GM21360 (cell line): ENCODE results near the gene CAV1.
A peak's percentile ranks its signal among the peaks of the same experiment; 100 is the strongest.

Experiments used
- ATAC-seq: cut with Tn5 transposase; IDR thresholded peaks from one replicate; pipeline ENCODE4 v1.9.1; 2021; ENCODE audit warnings: mild to moderate bottlenecking, moderate library complexity; ENCODE audit not compliant: unreplicated experiment

The CAV1 gene

GRCh38 chr7:116503835-116504234 is 21.0 kb upstream of the CAV1 start:
- no peak for ATAC-seq

- no peak for ATAC-seq
Measured at GRCh38 chr7:116505278-116505677, 19.6 kb upstream of the CAV1 start.

GRCh38 chr7:116505823-116506222 is 19.0 kb upstream of the CAV1 start:
- no peak for ATAC-seq

- ATAC-seq, result no peak
Measured at GRCh38 chr7:116509982-116510579, 14.8 kb upstream of the CAV1 start.

GRCh38 chr7:116510795-116511194 is 14.0 kb upstream of the CAV1 start:
- ATAC-seq, result no peak

- peak; percentile 99 for ATAC-seq
Measured at GRCh38 chr7:116511552-116512519, 13.0 kb upstream of the CAV1 start.

- no peak for ATAC-seq
Measured at GRCh38 chr7:116512520-116513188, 12.2 kb upstream of the CAV1 start.

- no peak for ATAC-seq
Measured at GRCh38 chr7:116515584-116515983, 9.3 kb upstream of the CAV1 start.

- no peak for ATAC-seq
Measured at GRCh38 chr7:116516324-116516723, 8.5 kb upstream of the CAV1 start.

- ATAC-seq, result no peak
Measured at GRCh38 chr7:116517626-116518025, 7.2 kb upstream of the CAV1 start.

- no peak for ATAC-seq
Measured at GRCh38 chr7:116518961-116519360, 5.9 kb upstream of the CAV1 start.

- no peak for ATAC-seq
Measured at GRCh38 chr7:116521046-116521664, 3.7 kb upstream of the CAV1 start.

GRCh38 chr7:116522247-116522646 is 2.6 kb upstream of the CAV1 start:
- ATAC-seq, result no peak

GRCh38 chr7:116524221-116524608 is 621 bp upstream of the CAV1 start:
- no peak for ATAC-seq

GRCh38 chr7:116525298-116525912 is 569 bp downstream of the CAV1 start:
- peak; percentile 29 for ATAC-seq

GRCh38 chr7:116525913-116526861 is 1.4 kb downstream of the CAV1 start:
- ATAC-seq, result peak; percentile 89

GRCh38 chr7:116526897-116527296 is 2.1 kb downstream of the CAV1 start:
- no peak for ATAC-seq

GRCh38 chr7:116527521-116527920 is 2.7 kb downstream of the CAV1 start:
- ATAC-seq, result no peak

GRCh38 chr7:116528008-116528789 is 3.4 kb downstream of the CAV1 start:
- ATAC-seq, result no peak
